Ovary (tissue), 9 donors: ENCODE data around the gene CCDC54. TPM values are rescaled to one million over a fixed set of nuclear protein-coding genes. Genes with fewer than 3 reads are reported as not detected.

ENCODE experiments used
- DNase-seq, 5 donors: peaks; one replicate each; pipeline ENCODE4 v3.0.0-alpha.2; 2019 to 2020
- H3K27ac ChIP-seq, 2 donors: fragments of 200-600 bp; one replicate each; pipeline versions ENCODE4 v1.5.1 to v1.8.0; 2019 to 2022
- H3K27me3 ChIP-seq: fragments of 200-600 bp; one replicate; pipeline ENCODE4 v1.8.0; 2022
- H3K36me3 ChIP-seq: fragments of 200-600 bp; sonication (generic); one replicate; pipeline ENCODE4 v1.5.1; 2019
- H3K4me1 ChIP-seq: one replicate; pipeline ENCODE4 v1.8.1; 2013; ENCODE audit warnings: mild to moderate bottlenecking, moderate library complexity; ENCODE audit not compliant: insufficient read depth
- H3K4me3 ChIP-seq: fragments of 200-600 bp; sonication (generic); one replicate; pipeline ENCODE4 v1.5.1; 2017
- H3K9me3 ChIP-seq, 2 donors: fragments of 200-600 bp in 1 of 2; sonication (generic) in 1 of 2; one replicate each; pipeline versions ENCODE4 v1.5.1 to v1.8.1; 2013 to 2019; ENCODE audit warnings: mild to moderate bottlenecking in 1 of 2, moderate library complexity in 1 of 2
- EP300 ChIP-seq: sonication (generic); formaldehyde crosslinking; IDR thresholded peaks from one replicate; pipeline ENCODE4 v1.6.1; 2017; ENCODE audit warnings: antibody characterized with exemption
- POLR2A ChIP-seq: fragments of 450-650 bp; IDR thresholded peaks from one replicate; pipeline ENCODE4 v1.6.1; 2017; ENCODE audit warnings: antibody characterized with exemption, mild to moderate bottlenecking, moderate library complexity
- WGBS, 3 donors: extraction: QIAGEN DNeasy Blood & Tissue Kit in 1 of 3; methylation state at CpG; one replicate each; pipeline versions ENCODE4 v1.1.5 to v1.1.7; 2013 to 2017; 5-methylcytosine and 5-hydroxymethylcytosine counted together
- intact Hi-C, 4 donors: fragments of 100-400 bp; cut with DNase I; formaldehyde crosslinking; loops; one replicate each; pipeline versions ENCODE4 v1.11.0 to v1.15.1; 2022 to 2023
- polyA plus RNA-seq, 2 donors: library from polyadenylated mRNA; stranded (reverse); fragments of 200-250 nt in 1 of 2; fragments of 350-450 nt in 1 of 2; fragmentation: Illumina TruSeq in 1 of 2; extraction: RNeasy Lipid Tissue Mini Kit (QIAGEN cat#74804) in 1 of 2; gene quantifications; one replicate each; pipeline ENCODE4 v1.2.3, GENCODE V29; 2013 to 2014
- total RNA-seq, 7 donors: library from RNA; depleted of rRNA in 2 of 7; stranded (reverse); fragments of >200 nt in 2 of 7; fragmentation: NEBNext Ultra II Directional in 3 of 7; extraction: Animal tissue kit (Norgen Biotek cat#: 25700) in 3 of 7; gene quantifications; one replicate each; pipeline versions ENCODE4 v1.1.0 to v1.2.4, GENCODE V29; 2016 to 2023
- TF ChIP-seq, protein P1 (sequence below), 3 donors: fragments of 450-650 bp in 2 of 3; fragments of 200-600 bp in 1 of 3; IDR thresholded peaks; one replicate each; pipeline versions ENCODE4 v1.5.1 to v1.8.0; 2016 to 2022; ENCODE audit warnings: antibody characterized with exemption in 3 of 3, mild to moderate bottlenecking in 1 of 3
- donor health status: DM: no; HTN: no; CAD: no; lungs with moderate emphysema.
- donor health status: DM: no; HTN: no; CAD: no.
- donor health status: Bipolar disorder and iron deficiency.
- donor health status: DM: yes; HTN: yes; CAD: no.
- donor health status: DM: no; HTN: no; CAD: no.
- donor health status: DM: yes; HTN: yes; CAD: no.

The CCDC54 gene
- total and polyA plus RNA-seq, 9 donors, result 0.23 to 0.24 TPM; not detected in 7

DNA sequence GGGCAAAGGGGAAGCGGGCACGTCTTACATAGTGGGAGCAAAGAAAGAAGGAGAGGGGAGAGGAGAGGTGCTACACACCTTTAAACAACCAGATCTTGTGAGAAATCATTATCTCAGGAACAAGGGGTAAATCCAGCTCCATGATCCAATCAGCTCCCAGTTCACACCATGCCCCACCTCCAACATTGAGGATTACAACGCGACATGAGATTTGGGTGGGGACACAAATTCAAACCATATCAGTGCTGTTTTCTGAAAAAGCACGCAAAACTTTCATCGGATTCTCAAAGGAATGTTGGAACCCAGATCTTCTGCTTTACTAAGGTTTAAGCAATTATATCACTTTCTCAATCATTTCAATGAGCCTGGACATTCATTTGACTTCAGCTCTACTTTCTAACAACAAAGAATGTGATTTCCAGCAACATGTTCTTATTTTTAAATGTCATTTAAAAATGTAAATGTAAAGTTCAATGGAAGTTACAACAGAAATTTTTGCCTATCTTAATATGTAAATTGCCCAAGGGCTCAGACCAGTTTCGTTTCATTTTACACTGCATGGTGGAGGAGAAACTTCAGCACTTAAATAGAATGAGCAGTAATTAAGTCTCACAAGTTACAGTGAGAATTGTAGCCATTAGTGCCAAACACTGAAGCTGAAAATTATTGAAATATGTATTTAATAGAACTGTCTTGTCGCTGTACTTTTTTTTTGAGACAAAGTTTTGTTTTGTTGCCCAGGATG, 8.4 kb upstream of the CCDC54 start:
- Histone ChIP-seq H3K4me3 (no peak overlapping the region), H3K4me1 (no peaks in the 10 kb centered on the region), H3K9me3 (no peaks in the 10 kb centered on the region), H3K36me3 (no peaks in the 10 kb centered on the region), H3K27ac (no peak overlapping the region), H3K27me3 (no peaks in the 10 kb centered on the region)
- WGBS, 3 donors, result 82 to 94% (median 86%) methylated on average over 8 of the region's 8 CpGs
- DNase-seq, result no peak
- TF ChIP-seq EP300 (no peak), POLR2A (no peak)
- TF ChIP-seq, protein P1, sequence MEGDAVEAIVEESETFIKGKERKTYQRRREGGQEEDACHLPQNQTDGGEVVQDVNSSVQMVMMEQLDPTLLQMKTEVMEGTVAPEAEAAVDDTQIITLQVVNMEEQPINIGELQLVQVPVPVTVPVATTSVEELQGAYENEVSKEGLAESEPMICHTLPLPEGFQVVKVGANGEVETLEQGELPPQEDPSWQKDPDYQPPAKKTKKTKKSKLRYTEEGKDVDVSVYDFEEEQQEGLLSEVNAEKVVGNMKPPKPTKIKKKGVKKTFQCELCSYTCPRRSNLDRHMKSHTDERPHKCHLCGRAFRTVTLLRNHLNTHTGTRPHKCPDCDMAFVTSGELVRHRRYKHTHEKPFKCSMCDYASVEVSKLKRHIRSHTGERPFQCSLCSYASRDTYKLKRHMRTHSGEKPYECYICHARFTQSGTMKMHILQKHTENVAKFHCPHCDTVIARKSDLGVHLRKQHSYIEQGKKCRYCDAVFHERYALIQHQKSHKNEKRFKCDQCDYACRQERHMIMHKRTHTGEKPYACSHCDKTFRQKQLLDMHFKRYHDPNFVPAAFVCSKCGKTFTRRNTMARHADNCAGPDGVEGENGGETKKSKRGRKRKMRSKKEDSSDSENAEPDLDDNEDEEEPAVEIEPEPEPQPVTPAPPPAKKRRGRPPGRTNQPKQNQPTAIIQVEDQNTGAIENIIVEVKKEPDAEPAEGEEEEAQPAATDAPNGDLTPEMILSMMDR (IDR thresholded peaks at IDR 0.05), result no peak
- intact Hi-C loops, result no loop called here

GRCh38 chr3:107369791-107370190, 7.4 kb upstream of the CCDC54 start:
- H3K36me3 ChIP-seq, result no peaks in the 10 kb centered on the region
- TF ChIP-seq, protein P1 (IDR thresholded peaks at IDR 0.05), result no peak
- TF ChIP-seq POLR2A, result no peak
- no peak for TF ChIP-seq EP300
- H3K4me3 ChIP-seq, result no peak overlapping the region
- no peak for DNase-seq
- H3K27ac ChIP-seq, result no peak overlapping the region
- intact Hi-C loops, result no loop called here
- H3K4me1 ChIP-seq, result no peaks in the 10 kb centered on the region
- 5 to 10% (median 6%) methylated on average over 2 of the region's 2 CpGs for WGBS, 3 donors
- no peaks in the 10 kb centered on the region for H3K9me3 ChIP-seq
- no peaks in the 10 kb centered on the region for H3K27me3 ChIP-seq

DNA sequence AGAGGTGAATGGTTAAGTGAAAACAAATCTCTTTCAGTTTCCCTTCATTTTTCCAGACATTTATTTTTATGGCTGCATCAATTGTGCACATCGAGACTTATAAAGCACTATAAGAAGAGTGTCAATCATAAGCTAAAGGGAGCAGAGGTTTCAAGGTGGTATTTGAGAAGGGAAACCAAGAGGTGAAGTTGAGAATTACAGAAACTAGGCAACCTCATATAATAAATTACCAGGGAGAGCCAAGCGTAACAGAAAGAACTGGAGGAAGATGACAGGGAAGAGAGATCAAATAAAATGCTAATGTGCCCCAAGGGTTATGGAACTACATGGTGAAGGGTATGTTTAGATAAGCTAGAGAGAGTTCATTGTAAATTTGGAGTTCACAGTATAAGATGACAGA, 6.3 kb upstream of the CCDC54 start:
- Histone ChIP-seq H3K9me3 (no peaks in the 10 kb centered on the region), H3K4me3 (no peak overlapping the region), H3K4me1 (no peaks in the 10 kb centered on the region), H3K27me3 (no peaks in the 10 kb centered on the region), H3K27ac (no peak overlapping the region), H3K36me3 (no peaks in the 10 kb centered on the region)
- no peak for DNase-seq
- TF ChIP-seq POLR2A (no peak), EP300 (no peak)
- TF ChIP-seq, protein P1 (IDR thresholded peaks at IDR 0.05), result no peak
- intact Hi-C loops, result no loop called here
- 72 to 78% (median 75%) methylated on average over 2 of the region's 2 CpGs for WGBS, 3 donors

DNA sequence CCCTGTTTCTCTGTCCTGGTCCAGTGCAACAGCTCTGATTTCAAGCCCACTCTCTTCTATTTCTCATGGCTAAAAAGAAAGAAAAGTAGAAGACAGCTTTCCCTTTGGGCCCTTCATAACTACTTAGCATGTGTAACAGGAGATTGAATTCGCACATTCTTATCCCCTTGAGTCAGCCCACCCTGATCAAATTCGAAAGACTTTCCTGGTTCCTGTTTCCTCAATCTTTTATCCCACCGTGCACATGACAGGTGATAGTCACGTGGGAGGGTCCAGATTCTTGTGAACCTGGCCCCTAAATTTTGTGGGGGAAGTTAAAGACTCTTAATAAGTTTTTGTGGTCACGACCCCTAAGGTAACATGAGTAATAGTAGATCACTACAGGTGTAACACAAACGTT, 4.7 kb upstream of the CCDC54 start:
- TF ChIP-seq EP300 (no peak), POLR2A (no peak)
- TF ChIP-seq, protein P1 (IDR thresholded peaks at IDR 0.05), result no peak
- Histone ChIP-seq H3K27me3 (no peaks in the 10 kb centered on the region), H3K27ac (no peak overlapping the region), H3K36me3 (no peaks in the 10 kb centered on the region), H3K4me3 (no peak overlapping the region), H3K4me1 (no peaks in the 10 kb centered on the region), H3K9me3 (no peaks in the 10 kb centered on the region)
- no peak for DNase-seq
- intact Hi-C loops, result no loop called here
- WGBS, 3 donors, result 74 to 88% (median 86%) methylated on average over 6 of the region's 6 CpGs
